HL-60/S4 treated with retinoic acid at 250 ng/mL for 4 days and 3 days (cell line): ENCODE results near the gene SPC24.
"Not testable (repeated sequence)": the region's sequence is repeated elsewhere in the genome, so short reads cannot be mapped to it uniquely, and the experiment has no call there.

ENCODE experiments used
- in situ Hi-C: fragments of 300-500 bp; cut with MboI; formaldehyde crosslinking; loops from 2 replicates; pipeline ENCODE4 v1.7.0; 2022; ENCODE audit warnings: low sequenced_read_pairs

SPC24 gene

GRCh38 chr19:11192957-11193939, 37.7 kb upstream of the SPC24 start:
- in situ Hi-C loops: no loop called here

- in situ Hi-C loops: no loop called here
Observed at GRCh38 chr19:11191934-11192333, 36.4 kb upstream of the SPC24 start.

GRCh38 chr19:11191273-11191755, 35.7 kb upstream of the SPC24 start:
- in situ Hi-C loops: no loop called here

DNA sequence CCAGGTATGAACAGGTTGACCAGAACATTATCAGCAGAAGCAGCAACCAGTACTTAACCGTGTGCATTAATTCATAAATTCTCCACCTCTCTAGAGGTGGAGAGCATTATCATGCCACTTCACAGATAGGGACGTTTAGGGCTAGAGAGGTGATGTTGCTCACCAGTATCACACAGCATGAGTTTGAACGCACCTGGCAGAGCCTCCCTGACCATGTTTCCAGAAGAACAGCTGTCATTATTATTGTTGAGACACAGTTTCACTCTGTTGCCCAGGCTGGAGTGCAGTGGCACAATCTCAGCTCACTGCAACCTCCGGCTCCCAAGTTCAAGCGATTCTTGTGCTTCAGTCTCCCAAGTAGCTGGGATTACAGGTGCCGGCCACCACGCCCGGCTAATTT, 34.9 kb upstream of the SPC24 start:
- in situ Hi-C loops: no loop called here

DNA sequence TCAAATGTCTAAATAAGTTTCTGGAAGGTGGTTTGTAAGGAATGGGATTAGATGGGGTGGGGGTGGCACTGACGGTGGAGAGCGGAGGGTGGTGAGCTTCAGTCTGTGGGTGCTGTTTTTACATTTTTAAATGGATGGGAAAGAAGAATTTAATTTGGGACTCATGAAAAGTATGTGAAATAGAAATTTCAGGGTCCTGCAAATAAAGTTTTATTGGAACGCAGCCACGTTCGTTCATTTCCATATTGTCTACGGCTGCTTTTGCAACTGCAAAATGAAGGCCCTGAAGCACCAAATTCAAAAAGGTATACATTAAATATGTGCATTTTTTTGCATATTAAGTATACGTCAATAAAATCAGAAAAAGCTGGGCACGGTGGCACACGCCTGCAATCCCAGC, 31.9 kb upstream of the SPC24 start:
- in situ Hi-C loops: no loop called here

GRCh38 chr19:11182994-11183393, 27.4 kb upstream of the SPC24 start:
- in situ Hi-C loops: no loop called here

- in situ Hi-C loops: no loop called here
Observed at GRCh38 chr19:11181488-11181887, 25.9 kb upstream of the SPC24 start.

DNA sequence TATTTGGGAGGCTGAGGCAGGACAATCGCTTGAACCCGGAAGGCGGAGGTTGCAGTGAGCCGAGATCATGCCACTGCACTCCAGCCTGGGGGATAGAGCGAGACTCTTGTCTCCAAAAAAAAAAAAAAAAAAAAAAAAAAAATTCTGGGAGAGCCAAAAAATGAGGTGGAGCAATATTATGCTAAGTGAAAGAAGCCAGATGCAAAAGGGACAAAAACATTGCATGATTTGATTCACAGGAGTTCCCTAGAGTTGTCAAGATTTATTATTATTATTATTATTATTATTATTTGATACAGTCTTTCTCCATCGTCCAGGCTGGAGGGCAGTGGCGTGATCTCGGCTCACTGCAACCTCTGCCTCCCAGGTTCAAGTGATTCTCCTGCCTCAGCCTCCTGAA, 25.4 kb upstream of the SPC24 start:
- in situ Hi-C loops: not testable (repeated sequence)

DNA sequence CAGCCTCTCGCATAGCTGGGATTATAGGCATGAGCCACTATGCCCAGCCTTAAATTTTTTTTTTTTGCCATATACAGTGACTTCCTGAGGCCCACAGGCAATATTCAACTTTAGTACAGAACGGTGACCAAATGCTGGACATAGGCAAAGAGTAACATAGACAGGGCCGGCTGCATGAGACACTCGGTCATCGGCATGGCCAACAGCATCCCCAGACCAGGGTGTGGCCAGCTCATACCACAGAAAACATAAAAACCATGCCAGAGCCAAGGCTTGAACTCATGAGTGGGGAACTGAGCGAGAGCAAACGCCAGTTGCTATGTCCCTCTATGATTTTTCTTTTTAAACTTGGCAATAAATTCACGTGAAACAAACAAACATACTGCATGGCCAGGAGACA, 24.8 kb upstream of the SPC24 start:
- in situ Hi-C loops: no loop called here

GRCh38 chr19:11179716-11180297, 24.2 kb upstream of the SPC24 start:
- in situ Hi-C loops: no loop called here

DNA sequence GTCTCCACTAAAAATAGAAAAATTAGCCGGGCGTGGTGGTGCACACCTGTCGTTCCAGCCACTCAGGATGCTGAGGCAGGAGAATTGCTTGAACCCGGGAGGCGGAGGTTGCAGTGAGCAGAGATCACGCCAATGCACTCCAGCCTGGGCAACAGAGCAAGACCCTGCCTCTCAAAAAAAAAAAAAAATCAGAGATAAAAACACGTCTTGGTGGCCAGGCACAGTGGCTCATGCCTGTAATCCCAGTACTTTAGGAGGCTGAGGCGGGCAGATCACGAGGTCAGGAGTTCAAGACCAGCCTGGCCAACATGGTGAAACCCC, 23.5 kb upstream of the SPC24 start:
- in situ Hi-C loops: not testable (repeated sequence)

- in situ Hi-C loops: no loop called here
Observed at GRCh38 chr19:11177592-11177991, 22.0 kb upstream of the SPC24 start.

GRCh38 chr19:11176466-11177193, 21.0 kb upstream of the SPC24 start:
- in situ Hi-C loops: no loop called here

GRCh38 chr19:11175920-11176319, 20.3 kb upstream of the SPC24 start:
- in situ Hi-C loops: no loop called here

- in situ Hi-C loops: no loop called here
Observed at GRCh38 chr19:11174336-11174735, 18.8 kb upstream of the SPC24 start.

- in situ Hi-C loops: no loop called here
Observed at GRCh38 chr19:11173516-11174155, 18.1 kb upstream of the SPC24 start.

GRCh38 chr19:11172576-11172975, 17.0 kb upstream of the SPC24 start:
- in situ Hi-C loops: no loop called here

- in situ Hi-C loops: no loop called here
Observed at GRCh38 chr19:11171144-11171543, 15.6 kb upstream of the SPC24 start.

DNA sequence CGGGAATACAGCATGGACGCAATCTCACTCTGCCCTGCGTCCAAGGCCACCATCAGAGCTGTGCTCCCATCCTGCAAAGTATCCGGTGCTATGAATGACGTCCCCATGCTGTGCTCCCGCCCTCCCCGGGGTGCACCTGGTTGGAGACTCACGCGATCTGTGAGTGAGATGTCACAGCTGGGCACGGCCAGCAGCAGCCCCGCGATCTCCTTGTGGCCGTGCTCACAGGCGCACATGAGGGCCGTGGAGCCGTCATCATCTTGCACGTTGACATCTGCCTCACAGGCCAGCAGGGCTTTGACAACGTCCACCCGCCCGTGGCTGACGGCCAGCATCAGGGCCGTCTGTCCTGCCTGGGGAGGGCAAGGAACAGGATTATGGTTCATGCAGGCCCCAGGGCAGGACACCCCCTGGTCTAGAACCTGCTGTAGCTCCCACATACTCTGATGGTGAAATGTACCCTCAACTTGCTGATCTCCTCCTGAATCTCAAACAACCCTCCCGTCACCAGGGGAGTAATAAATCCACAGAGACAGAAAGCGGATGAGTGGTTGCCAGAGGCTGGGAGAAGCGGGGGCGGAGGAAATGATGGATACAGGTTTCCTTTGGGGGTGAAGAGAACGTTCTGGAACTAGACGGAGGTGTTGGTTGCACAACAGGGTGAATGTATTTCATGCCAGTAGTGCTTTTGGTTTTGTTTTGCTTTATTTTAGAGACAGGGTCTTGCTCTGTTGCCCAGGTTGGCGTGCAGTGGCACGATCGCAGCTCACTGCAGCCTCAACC, 14.5 kb upstream of the SPC24 start:
- in situ Hi-C loops: no loop called here

- in situ Hi-C loops: no loop called here
Observed at GRCh38 chr19:11168568-11168967, 13.0 kb upstream of the SPC24 start.
